Ishikawa (cell line): ENCODE measurements around the gene FNDC8.

Experiments used
- CEBPB ChIP-seq: IDR thresholded peaks from 2 replicates; pipeline ENCODE4 v1.6.1; 2012
- CREB1 ChIP-seq: IDR thresholded peaks from 2 replicates; pipeline ENCODE4 v1.6.1; 2012; ENCODE audit warnings: low read depth
- EGR1 ChIP-seq: IDR thresholded peaks from 2 replicates; pipeline ENCODE4 v1.6.1; 2012
- EP300 ChIP-seq: IDR thresholded peaks from 2 replicates; pipeline ENCODE4 v1.6.1; 2012; ENCODE audit warnings: borderline replicate concordance
- NFIC ChIP-seq: IDR thresholded peaks from 2 replicates; pipeline ENCODE4 v1.6.1; 2012
- RAD21 ChIP-seq: IDR thresholded peaks from 2 replicates; pipeline ENCODE4 v1.6.1; 2012; ENCODE audit warnings: low read depth
- TAF1 ChIP-seq: IDR thresholded peaks from 2 replicates; pipeline ENCODE4 v1.6.1; 2012; ENCODE audit warnings: low read depth, mild to moderate bottlenecking
- TEAD4 ChIP-seq: IDR thresholded peaks from 2 replicates; pipeline ENCODE4 v1.6.1; 2012
- YY1 ChIP-seq: IDR thresholded peaks from 2 replicates; pipeline ENCODE4 v1.6.1; 2012; ENCODE audit warnings: low read depth
- TF ChIP-seq, protein P1 (sequence below): IDR thresholded peaks from 2 replicates; pipeline ENCODE4 v1.6.1; 2012
- TF ChIP-seq, protein P2 (sequence below): IDR thresholded peaks from 2 replicates; pipeline ENCODE4 v1.6.1; 2012; ENCODE audit warnings: low read depth, mild to moderate bottlenecking

DNA sequence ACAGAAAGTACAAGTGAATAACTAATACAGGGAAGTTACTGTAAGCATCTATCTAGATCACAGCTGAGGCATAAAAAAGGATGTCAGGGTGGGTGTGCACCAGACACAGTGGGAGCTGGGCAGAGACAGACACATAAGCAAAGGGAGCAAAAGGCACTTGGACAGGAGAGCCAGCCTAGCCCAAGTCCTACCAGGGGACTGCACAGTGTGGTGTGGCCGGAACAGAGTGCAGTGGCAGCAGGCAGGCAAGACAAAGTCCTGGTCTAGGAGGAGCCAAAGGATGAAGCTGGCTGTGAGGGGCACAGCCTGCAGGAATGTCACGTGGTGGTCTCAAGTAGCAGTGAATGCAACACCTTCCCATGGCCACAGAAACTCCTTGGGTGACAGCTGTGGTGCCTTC is 23.6 kb upstream of the FNDC8 start:
- TF ChIP-seq CEBPB (no peak), EGR1 (no peak), EP300 (no peak), RAD21 (no peak), YY1 (no peak), TAF1 (no peak), NFIC (no peak), TEAD4 (no peak), CREB1 (no peak)
- TF ChIP-seq, protein P1, sequence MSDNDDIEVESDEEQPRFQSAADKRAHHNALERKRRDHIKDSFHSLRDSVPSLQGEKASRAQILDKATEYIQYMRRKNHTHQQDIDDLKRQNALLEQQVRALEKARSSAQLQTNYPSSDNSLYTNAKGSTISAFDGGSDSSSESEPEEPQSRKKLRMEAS, result no peak
- TF ChIP-seq, protein P2, sequence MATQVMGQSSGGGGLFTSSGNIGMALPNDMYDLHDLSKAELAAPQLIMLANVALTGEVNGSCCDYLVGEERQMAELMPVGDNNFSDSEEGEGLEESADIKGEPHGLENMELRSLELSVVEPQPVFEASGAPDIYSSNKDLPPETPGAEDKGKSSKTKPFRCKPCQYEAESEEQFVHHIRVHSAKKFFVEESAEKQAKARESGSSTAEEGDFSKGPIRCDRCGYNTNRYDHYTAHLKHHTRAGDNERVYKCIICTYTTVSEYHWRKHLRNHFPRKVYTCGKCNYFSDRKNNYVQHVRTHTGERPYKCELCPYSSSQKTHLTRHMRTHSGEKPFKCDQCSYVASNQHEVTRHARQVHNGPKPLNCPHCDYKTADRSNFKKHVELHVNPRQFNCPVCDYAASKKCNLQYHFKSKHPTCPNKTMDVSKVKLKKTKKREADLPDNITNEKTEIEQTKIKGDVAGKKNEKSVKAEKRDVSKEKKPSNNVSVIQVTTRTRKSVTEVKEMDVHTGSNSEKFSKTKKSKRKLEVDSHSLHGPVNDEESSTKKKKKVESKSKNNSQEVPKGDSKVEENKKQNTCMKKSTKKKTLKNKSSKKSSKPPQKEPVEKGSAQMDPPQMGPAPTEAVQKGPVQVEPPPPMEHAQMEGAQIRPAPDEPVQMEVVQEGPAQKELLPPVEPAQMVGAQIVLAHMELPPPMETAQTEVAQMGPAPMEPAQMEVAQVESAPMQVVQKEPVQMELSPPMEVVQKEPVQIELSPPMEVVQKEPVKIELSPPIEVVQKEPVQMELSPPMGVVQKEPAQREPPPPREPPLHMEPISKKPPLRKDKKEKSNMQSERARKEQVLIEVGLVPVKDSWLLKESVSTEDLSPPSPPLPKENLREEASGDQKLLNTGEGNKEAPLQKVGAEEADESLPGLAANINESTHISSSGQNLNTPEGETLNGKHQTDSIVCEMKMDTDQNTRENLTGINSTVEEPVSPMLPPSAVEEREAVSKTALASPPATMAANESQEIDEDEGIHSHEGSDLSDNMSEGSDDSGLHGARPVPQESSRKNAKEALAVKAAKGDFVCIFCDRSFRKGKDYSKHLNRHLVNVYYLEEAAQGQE, result no peak
